GM19043 (cell line): ENCODE measurements around the gene MAD1L1.
"Not testable (repeated sequence)": the region's sequence is repeated elsewhere in the genome, so short reads cannot be mapped to it uniquely, and the experiment has no call there.

ENCODE experiments used
- ATAC-seq: cut with Tn5 transposase; IDR thresholded peaks from one replicate; pipeline ENCODE4 v1.9.1; 2021; ENCODE audit warnings: low read depth; ENCODE audit not compliant: unreplicated experiment

The MAD1L1 gene

GRCh38 chr7:1865571-1866255 lies 367.0 kb downstream of the MAD1L1 start:
- no peak for ATAC-seq

GRCh38 chr7:1865000-1865555 lies 367.7 kb downstream of the MAD1L1 start:
- no peak for ATAC-seq

- ATAC-seq: no peak
Observed at GRCh38 chr7:1864161-1864940, 368.4 kb downstream of the MAD1L1 start.

- ATAC-seq: no peak
Observed at GRCh38 chr7:1863091-1863900, 369.4 kb downstream of the MAD1L1 start.

- no peak for ATAC-seq
Observed at GRCh38 chr7:1862560-1862959, 370.2 kb downstream of the MAD1L1 start.

- ATAC-seq: no peak
Observed at GRCh38 chr7:1861799-1862458, 370.8 kb downstream of the MAD1L1 start.

- not testable (repeated sequence) for ATAC-seq
Observed at GRCh38 chr7:1860881-1861798, 371.6 kb downstream of the MAD1L1 start.

- no peak for ATAC-seq
Observed at GRCh38 chr7:1859266-1860035, 373.3 kb downstream of the MAD1L1 start.

GRCh38 chr7:1858435-1859265 lies 374.1 kb downstream of the MAD1L1 start:
- no peak for ATAC-seq

- no peak for ATAC-seq
Observed at GRCh38 chr7:1857487-1858421, 375.0 kb downstream of the MAD1L1 start.

GRCh38 chr7:1856888-1857441 lies 375.8 kb downstream of the MAD1L1 start:
- ATAC-seq: no peak

- ATAC-seq: no peak
Observed at GRCh38 chr7:1856161-1856887, 376.4 kb downstream of the MAD1L1 start.

- no peak for ATAC-seq
Observed at GRCh38 chr7:1855725-1856160, 377.0 kb downstream of the MAD1L1 start.

- no peak for ATAC-seq
Observed at GRCh38 chr7:1854866-1855724, 377.6 kb downstream of the MAD1L1 start.
